DMS114 treated with DMSO at 0.1 percent for 48 hours (cell line): ENCODE data around the gene FSTL5.

Experiments used
- DNase-seq: peaks from one replicate; lab custom pipeline; 2025; ENCODE audit not compliant: unreplicated experiment; lab: John Stamatoyannopoulos, UW

The FSTL5 gene

GRCh38 chr4:161937596-161937995 lies 226.2 kb downstream of the FSTL5 start:
- no peak for DNase-seq

GRCh38 chr4:161936625-161937550 lies 226.9 kb downstream of the FSTL5 start:
- no peak for DNase-seq

- DNase-seq, result no peak
Observed at GRCh38 chr4:161931089-161931488, 232.7 kb downstream of the FSTL5 start.

GRCh38 chr4:161929956-161930355 lies 233.8 kb downstream of the FSTL5 start:
- no peak for DNase-seq

- DNase-seq, result no peak
Observed at GRCh38 chr4:161926033-161926828, 237.6 kb downstream of the FSTL5 start.

- DNase-seq, result no peak
Observed at GRCh38 chr4:161920304-161921052, 243.3 kb downstream of the FSTL5 start.

- no peak for DNase-seq
Observed at GRCh38 chr4:161919442-161920220, 244.2 kb downstream of the FSTL5 start.

- no peak for DNase-seq
Observed at GRCh38 chr4:161916035-161916434, 247.8 kb downstream of the FSTL5 start.

- DNase-seq, result no peak
Observed at GRCh38 chr4:161907590-161907955, 256.2 kb downstream of the FSTL5 start.

- DNase-seq, result no peak
Observed at GRCh38 chr4:161906836-161907589, 256.8 kb downstream of the FSTL5 start.

- DNase-seq, result no peak
Observed at GRCh38 chr4:161900110-161900509, 263.7 kb downstream of the FSTL5 start.

- DNase-seq, result no peak
Observed at GRCh38 chr4:161894493-161895167, 269.2 kb downstream of the FSTL5 start.

- no peak for DNase-seq
Observed at GRCh38 chr4:161894014-161894413, 269.8 kb downstream of the FSTL5 start.

GRCh38 chr4:161893566-161893965 lies 270.2 kb downstream of the FSTL5 start:
- no peak for DNase-seq

- no peak for DNase-seq
Observed at GRCh38 chr4:161892951-161893350, 270.8 kb downstream of the FSTL5 start.

- DNase-seq, result no peak
Observed at GRCh38 chr4:161883157-161883556, 280.6 kb downstream of the FSTL5 start.

GRCh38 chr4:161881370-161881769 lies 282.4 kb downstream of the FSTL5 start:
- DNase-seq, result no peak

GRCh38 chr4:161869511-161869910 lies 294.3 kb downstream of the FSTL5 start:
- DNase-seq, result no peak

- no peak for DNase-seq
Observed at GRCh38 chr4:161856711-161857326, 307.0 kb downstream of the FSTL5 start.
